Esophagus (tissue), 2 donors: ENCODE measurements around the gene SPAG16. TPM values are rescaled to one million over a fixed set of nuclear protein-coding genes. Genes with fewer than 3 reads are reported as not detected.
"Not testable (repeated sequence)": the region's sequence is repeated elsewhere in the genome, so short reads cannot be mapped to it uniquely, and the experiment has no call there.

Experiments used
- H3K27ac ChIP-seq, 2 donors: one replicate each; pipeline ENCODE4 v1.5.1; 2013; ENCODE audit warnings: low read depth in 2 of 2, mild to moderate bottlenecking in 2 of 2, inconsistent platforms in 1 of 2, low read length in 1 of 2, moderate library complexity in 1 of 2
- H3K27me3 ChIP-seq, 2 donors: one replicate each; pipeline ENCODE4 v1.6.1; 2013; ENCODE audit warnings: low read length in 2 of 2, control low read depth in 1 of 2, mild to moderate bottlenecking in 1 of 2; ENCODE audit not compliant: insufficient read depth in 2 of 2, control insufficient read depth in 1 of 2
- H3K36me3 ChIP-seq, 2 donors: one replicate each; pipeline ENCODE4 v1.6.1; 2013; ENCODE audit warnings: low read length in 1 of 2; ENCODE audit not compliant: control insufficient read depth in 2 of 2, insufficient read depth in 2 of 2
- H3K4me1 ChIP-seq, 2 donors: one replicate each; pipeline ENCODE4 v1.6.1; 2013; ENCODE audit warnings: low read length in 1 of 2; ENCODE audit not compliant: control insufficient read depth in 2 of 2, insufficient read depth in 2 of 2
- H3K4me3 ChIP-seq, 2 donors: one replicate each; pipeline ENCODE4 v1.5.1; 2013; ENCODE audit warnings: low read length in 2 of 2, mild to moderate bottlenecking in 2 of 2, low read depth in 1 of 2, moderate library complexity in 1 of 2
- H3K9me3 ChIP-seq, 2 donors: one replicate each; pipeline ENCODE4 v1.6.1; 2013; ENCODE audit warnings: mild to moderate bottlenecking in 2 of 2, low read depth in 1 of 2, low read length in 1 of 2, moderate library complexity in 1 of 2; ENCODE audit not compliant: control insufficient read depth in 2 of 2, insufficient read depth in 1 of 2
- WGBS, 2 donors: extraction: QIAGEN DNeasy Blood & Tissue Kit; methylation state at CpG; one replicate each; pipeline ENCODE4 v1.1.7; 2013; 5-methylcytosine and 5-hydroxymethylcytosine counted together
- polyA plus RNA-seq, 2 donors: library from polyadenylated mRNA; stranded (reverse); fragments of 200-250 nt; gene quantifications; one replicate each; pipeline ENCODE4 v1.2.3, GENCODE V29; 2013
- donor health status: healthy with polysubstance abuse.
- donor health status: Bipolar disorder and iron deficiency.

SPAG16 gene
- polyA plus RNA-seq, 2 donors, result 20.4 to 21.2 TPM

DNA sequence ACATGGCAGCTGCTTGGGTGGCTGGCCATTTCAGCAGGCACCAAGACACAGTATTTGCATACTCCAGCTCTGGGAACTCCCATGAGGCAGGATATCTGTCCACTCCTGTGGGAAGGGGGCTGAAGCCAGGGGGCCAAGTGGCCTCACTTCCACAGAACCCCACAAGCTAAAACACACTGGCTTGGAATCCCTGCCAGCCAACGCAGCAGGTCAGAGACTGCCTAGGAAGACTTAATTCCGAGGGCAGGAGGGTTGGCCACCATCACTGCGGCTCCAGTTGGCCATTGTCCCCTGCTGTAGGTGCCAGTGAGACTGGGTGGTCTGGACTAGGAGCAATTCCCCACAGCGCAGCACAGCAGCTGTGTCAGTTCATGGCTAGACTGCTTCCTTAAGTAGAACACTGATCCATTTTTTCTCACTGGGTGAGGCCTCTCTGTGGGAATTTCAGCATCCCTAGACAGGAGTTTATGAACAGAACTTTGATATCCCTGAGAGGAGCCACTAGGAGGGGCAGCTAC, 52.0 kb downstream of the SPAG16 start:
- no peaks in the 10 kb centered on the region for H3K36me3 ChIP-seq
- no peaks in the 10 kb centered on the region for H3K4me1 ChIP-seq
- H3K9me3 ChIP-seq, result peaks cover 3 to 7% of the 10 kb centered on the region in 2 donors
- H3K4me3 ChIP-seq, result no peak overlapping the region
- no peak overlapping the region for H3K27ac ChIP-seq
- WGBS, 2 donors, result 95 to 97% methylated on average over 4 of the region's 4 CpGs
- H3K27me3 ChIP-seq, result no peaks in the 10 kb centered on the region

DNA sequence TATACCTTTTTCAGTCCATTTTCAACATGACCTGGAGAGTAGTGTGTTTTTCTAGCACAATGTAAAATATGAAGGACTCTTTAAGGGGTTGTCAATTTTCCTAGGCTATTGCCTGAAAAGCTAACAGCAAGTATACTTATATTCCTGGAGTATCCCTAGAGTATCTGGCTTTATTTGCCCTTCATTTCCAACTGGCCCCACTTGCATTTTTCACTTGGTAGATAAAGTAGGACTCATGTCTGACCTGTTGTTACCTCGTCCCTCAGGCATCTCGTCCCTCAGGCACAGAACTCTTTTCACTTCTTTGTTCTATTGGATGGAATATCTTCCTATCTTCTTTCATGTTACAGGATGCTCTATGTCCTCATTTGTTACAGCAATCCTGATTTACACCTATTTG, 69.2 kb downstream of the SPAG16 start:
- WGBS, 2 donors, result 79 to 88% methylated on average over 2 of the region's 2 CpGs
- H3K27me3 ChIP-seq, result no peaks in the 10 kb centered on the region

DNA sequence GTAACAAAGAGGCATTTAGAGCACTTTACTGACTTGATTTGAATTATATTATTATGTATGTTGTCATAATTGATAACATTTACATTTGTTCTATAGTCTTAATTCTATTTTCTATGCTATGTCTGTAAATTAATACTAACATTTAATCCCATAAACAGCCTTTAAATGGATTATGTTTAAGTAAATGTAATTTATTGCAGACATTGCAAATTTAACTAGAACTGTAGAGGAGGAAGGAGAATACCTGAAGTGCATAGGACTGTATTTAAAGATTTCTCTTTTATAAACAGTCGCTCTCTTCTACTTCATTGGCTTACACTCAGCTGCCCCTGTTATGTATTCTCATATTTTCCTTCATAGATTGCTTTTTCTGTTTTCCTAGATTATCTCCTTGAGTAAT, 92.4 kb downstream of the SPAG16 start:
- Histone ChIP-seq H3K27me3 (no peaks in the 10 kb centered on the region), H3K27ac (no peak overlapping the region), H3K36me3 (no peaks in the 10 kb centered on the region), H3K9me3 (no peaks in the 10 kb centered on the region), H3K4me3 (no peak overlapping the region), H3K4me1 (no peaks in the 10 kb centered on the region)
- 96% methylated on average over 1 of the region's 1 CpG for WGBS, 2 donors

More for the DNA sequence above, 69.2 kb downstream of the SPAG16 start:
- Histone ChIP-seq H3K9me3 (no peaks in the 10 kb centered on the region), H3K4me3 (no peak overlapping the region), H3K36me3 (no peaks in the 10 kb centered on the region), H3K27ac (no peak overlapping the region), H3K4me1 (no peaks in the 10 kb centered on the region)

DNA sequence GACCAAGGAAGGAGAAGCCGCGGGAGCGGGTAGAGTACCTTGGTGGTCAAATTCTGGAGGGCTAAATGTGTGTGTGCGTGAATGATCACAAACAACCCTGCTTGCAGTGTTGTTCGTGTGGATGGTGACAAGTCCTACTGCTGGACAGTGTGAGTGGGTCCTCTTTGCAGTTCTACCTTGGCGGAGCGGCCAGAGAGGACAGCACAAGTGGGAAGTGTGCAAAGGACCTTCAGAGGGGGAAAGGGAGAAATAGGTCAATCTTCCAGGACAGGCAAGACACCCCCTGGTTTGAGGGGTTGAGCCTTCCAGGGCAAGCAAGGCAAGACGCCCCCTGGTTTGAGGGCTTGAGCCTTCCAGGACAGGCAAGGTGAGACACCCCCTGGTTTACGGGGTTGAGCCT, 122.8 kb downstream of the SPAG16 start:
- H3K36me3 ChIP-seq, H3K27me3 ChIP-seq, H3K9me3 ChIP-seq, H3K27ac ChIP-seq, H3K4me1 ChIP-seq, H3K4me3 ChIP-seq: not testable (repeated sequence)
- WGBS, 2 donors, result 96% methylated on average over 9 of the region's 9 CpGs

DNA sequence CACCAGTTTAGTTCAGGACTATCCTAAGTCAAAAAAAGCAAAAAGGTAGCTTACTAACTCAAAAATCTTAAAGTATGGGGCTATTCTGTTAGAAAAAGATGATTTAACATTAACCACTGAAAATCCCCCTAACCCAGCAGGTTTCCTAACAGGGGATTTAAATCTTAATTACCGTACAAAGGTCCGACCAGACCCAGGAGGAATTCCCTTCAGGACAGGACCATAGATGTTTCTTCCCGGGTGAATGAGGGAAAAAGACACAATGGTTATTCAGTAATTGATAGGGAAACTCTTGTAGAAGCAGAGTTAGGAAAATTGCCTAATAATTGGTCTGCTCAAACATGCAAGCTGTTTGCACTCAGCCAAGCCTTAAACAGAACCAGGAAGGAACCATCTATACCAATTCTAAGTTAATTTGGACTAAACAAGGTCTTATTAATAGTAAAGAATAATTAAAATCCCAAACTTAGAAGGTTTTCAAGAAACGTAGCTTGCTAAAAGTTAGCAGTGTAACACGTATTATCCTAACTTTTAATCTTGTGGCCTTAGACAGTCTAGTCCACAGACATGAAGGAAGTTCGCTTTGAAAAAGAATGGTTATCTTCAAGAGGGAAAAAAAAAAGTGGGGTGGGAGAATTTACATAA, 124.3 kb downstream of the SPAG16 start:
- H3K27ac ChIP-seq, H3K4me3 ChIP-seq, H3K36me3 ChIP-seq, H3K9me3 ChIP-seq, H3K27me3 ChIP-seq, H3K4me1 ChIP-seq: not testable (repeated sequence)
- 69 to 70% methylated on average over 6 of the region's 6 CpGs for WGBS, 2 donors

DNA sequence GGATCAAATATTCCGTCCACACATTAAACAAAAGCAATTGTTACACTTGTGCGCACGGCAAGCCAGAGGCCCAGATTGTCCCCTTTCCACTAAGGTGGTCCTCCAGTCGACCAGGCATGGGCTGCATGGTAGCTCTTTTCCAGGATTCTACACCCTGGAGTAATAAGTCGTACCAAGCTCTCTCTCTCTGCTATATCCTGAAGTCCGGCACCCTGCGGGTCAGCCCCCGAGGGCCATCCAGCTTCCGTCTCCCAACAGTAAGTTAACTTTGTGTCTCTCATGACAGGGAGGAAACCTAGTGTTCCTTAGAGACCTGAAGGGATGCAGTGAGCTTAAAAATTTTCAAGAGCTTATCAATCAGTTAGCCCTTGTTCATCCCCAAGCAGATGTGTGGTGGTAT, 126.4 kb downstream of the SPAG16 start:
- H3K9me3 ChIP-seq, H3K4me3 ChIP-seq, H3K36me3 ChIP-seq, H3K27me3 ChIP-seq, H3K4me1 ChIP-seq, H3K27ac ChIP-seq: not testable (repeated sequence)
- WGBS, 2 donors, result 92 to 93% methylated on average over 9 of the region's 9 CpGs

DNA sequence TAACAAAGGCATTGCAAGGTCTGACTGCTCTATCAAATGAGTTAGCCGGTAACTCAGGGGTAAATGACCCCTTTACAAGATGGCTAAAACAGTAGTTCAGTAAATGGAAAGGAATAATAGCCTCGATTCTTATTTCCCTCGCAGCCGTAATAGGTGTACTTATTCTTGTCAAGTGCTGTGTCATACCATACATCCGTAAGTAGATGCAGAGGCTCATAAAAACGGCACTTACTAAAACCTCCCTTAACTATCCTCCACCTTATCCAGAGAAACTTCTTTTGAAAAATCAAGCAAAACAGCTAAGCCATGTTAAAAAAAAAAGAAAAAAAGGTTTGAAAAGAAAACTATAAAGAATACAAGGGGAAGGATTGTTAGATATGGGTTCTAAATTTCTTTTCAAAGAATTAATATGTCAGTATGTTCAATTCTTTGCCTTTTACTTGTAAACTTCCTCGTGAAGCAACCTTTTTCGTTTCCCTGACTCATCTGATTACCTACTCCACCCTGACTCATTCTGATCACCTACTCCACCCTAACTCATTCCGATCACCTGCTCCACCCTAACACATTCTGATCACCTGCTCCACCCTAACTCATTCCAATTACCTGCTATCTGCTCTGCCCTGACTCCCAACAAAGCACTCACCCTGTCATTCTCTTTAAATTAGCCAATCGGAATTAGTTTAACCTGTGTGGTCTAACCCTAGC, 127.5 kb downstream of the SPAG16 start:
- no peak overlapping the region for H3K27ac ChIP-seq

DNA sequence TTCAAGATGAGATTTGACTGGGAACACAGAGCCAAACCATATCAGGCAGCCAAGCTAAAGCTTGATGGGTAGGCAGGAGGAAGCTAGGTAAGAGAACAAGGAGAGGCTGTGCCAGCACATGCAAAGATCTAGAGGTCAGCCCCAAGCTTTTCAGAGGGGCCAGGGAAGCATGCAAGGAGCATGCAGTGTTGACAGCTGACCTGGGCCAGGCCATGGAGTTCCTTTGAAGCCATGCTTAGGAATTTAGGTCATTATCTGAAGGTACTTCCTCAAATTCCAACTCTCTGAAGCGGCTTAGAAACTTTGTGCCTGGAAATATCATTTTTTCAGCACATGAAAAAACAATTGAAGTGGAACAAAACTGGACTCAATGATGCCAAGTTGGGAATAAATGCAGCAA, 130.8 kb downstream of the SPAG16 start:
- Histone ChIP-seq H3K36me3 (no peaks in the 10 kb centered on the region), H3K4me1 (no peaks in the 10 kb centered on the region), H3K4me3 (no peak overlapping the region), H3K27ac (no peak overlapping the region), H3K27me3 (no peaks in the 10 kb centered on the region), H3K9me3 (no peaks in the 10 kb centered on the region)
- WGBS, 2 donors, result 87 to 91% methylated on average over 1 of the region's 1 CpG

More for the DNA sequence above, 127.5 kb downstream of the SPAG16 start:
- Histone ChIP-seq H3K4me3 (no peak overlapping the region), H3K9me3 (no peaks in the 10 kb centered on the region), H3K36me3 (no peaks in the 10 kb centered on the region), H3K27me3 (no peaks in the 10 kb centered on the region), H3K4me1 (no peaks in the 10 kb centered on the region)
- 77 to 81% methylated on average over 10 of the region's 10 CpGs for WGBS, 2 donors

DNA sequence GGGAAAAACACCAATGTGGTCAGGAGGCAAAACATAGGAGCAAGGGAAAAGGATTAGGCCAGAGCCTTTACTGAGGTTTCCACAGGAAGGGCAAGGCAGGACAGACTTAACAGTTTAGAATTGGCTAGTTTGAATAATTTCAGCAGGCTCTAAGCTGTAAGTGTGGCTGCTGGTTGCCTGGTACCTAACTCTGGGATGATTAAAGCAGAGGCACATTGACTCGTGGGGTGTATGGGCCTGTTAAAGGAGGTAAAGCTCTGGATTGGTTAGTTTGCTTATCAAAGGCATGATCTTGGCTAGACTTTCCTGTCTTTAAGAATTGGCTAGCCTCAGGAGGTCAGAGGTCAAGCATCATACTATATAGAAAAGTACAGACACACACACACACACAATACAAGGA, 132.6 kb downstream of the SPAG16 start:
- H3K27me3 ChIP-seq, result no peaks in the 10 kb centered on the region
- no peak overlapping the region for H3K27ac ChIP-seq
- no peaks in the 10 kb centered on the region for H3K4me1 ChIP-seq
- WGBS, 2 donors, result 47 to 52% methylated on average over 1 of the region's 1 CpG
- no peak overlapping the region for H3K4me3 ChIP-seq
- H3K36me3 ChIP-seq, result no peaks in the 10 kb centered on the region
- H3K9me3 ChIP-seq, result no peaks in the 10 kb centered on the region

DNA sequence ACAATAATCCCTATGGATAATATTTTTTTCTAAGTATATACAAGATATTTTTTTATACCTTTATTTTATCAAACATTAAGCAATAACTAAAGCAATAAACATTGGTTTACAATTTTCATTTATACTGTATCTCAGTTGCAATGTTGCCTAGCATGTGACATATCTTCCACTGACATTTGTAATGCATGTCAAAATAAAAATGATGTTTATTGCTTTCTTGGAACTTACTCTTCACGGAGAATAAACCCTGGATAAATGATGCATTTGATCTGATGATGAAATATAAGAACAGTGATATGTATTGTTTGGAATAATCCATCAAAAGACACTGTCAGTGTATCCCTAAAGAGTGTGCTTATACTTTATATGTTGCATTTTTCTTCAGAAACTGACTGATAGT, 135.7 kb downstream of the SPAG16 start:
- Histone ChIP-seq H3K9me3 (no peaks in the 10 kb centered on the region), H3K36me3 (no peaks in the 10 kb centered on the region), H3K27ac (no peak overlapping the region), H3K4me1 (no peaks in the 10 kb centered on the region), H3K27me3 (no peaks in the 10 kb centered on the region), H3K4me3 (no peak overlapping the region)
- WGBS, 2 donors, result 56 to 67% methylated on average over 1 of the region's 1 CpG
